GM18867 (cell line): ENCODE data around the gene NAA15.
A peak's percentile ranks its signal among the peaks of the same experiment; 100 is the strongest.
"Not testable (repeated sequence)": the region's sequence is repeated elsewhere in the genome, so short reads cannot be mapped to it uniquely, and the experiment has no call there.

Experiments
- ATAC-seq: cut with Tn5 transposase; IDR thresholded peaks from one replicate; pipeline ENCODE4 v1.9.1; 2021; ENCODE audit warnings: mild to moderate bottlenecking, moderate library complexity; ENCODE audit not compliant: unreplicated experiment

Gene NAA15

GRCh38 chr4:139295942-139296299, 5.4 kb upstream of the NAA15 start:
- no peak for ATAC-seq

GRCh38 chr4:139297001-139297410, 4.3 kb upstream of the NAA15 start:
- ATAC-seq, result no peak

- ATAC-seq, result no peak
Observed at GRCh38 chr4:139299536-139299935, 1.8 kb upstream of the NAA15 start.

- ATAC-seq, result peak; percentile 5
Observed at GRCh38 chr4:139300431-139301112, 733 bp upstream of the NAA15 start.

GRCh38 chr4:139301821-139302611, 711 bp downstream of the NAA15 start, which contains the start of gene NDUFC1:
TSS of gene NDUFC1 (minus strand) at chr4:139302477. CDS start at chr4:139295798, 6,679 bp downstream.
- ATAC-seq, result peak; percentile 42

- no peak for ATAC-seq
Observed at GRCh38 chr4:139304920-139305319, 3.6 kb downstream of the NAA15 start.

GRCh38 chr4:139311909-139312308, 10.6 kb downstream of the NAA15 start:
- no peak for ATAC-seq

GRCh38 chr4:139312552-139313332, 11.4 kb downstream of the NAA15 start:
- ATAC-seq, result no peak

- not testable (repeated sequence) for ATAC-seq
Observed at GRCh38 chr4:139313414-139313813, 12.1 kb downstream of the NAA15 start.

- ATAC-seq, result no peak
Observed at GRCh38 chr4:139314047-139314800, 12.9 kb downstream of the NAA15 start.

GRCh38 chr4:139315221-139315675, 13.9 kb downstream of the NAA15 start:
- ATAC-seq, result peak; percentile 74

GRCh38 chr4:139316733-139317132, 15.4 kb downstream of the NAA15 start:
- ATAC-seq, result no peak

- no peak for ATAC-seq
Observed at GRCh38 chr4:139317635-139318034, 16.3 kb downstream of the NAA15 start.

GRCh38 chr4:139319571-139319970, 18.3 kb downstream of the NAA15 start:
- ATAC-seq, result no peak

GRCh38 chr4:139322070-139322469, 20.8 kb downstream of the NAA15 start:
- not testable (repeated sequence) for ATAC-seq

- not testable (repeated sequence) for ATAC-seq
Observed at GRCh38 chr4:139322541-139322940, 21.2 kb downstream of the NAA15 start.

- ATAC-seq, result no peak
Observed at GRCh38 chr4:139324620-139325019, 23.3 kb downstream of the NAA15 start.

- ATAC-seq, result no peak
Observed at GRCh38 chr4:139329665-139330200, 28.4 kb downstream of the NAA15 start.

GRCh38 chr4:139330283-139330682, 29.0 kb downstream of the NAA15 start:
- ATAC-seq, result no peak

- peak; percentile 52 for ATAC-seq
Observed at GRCh38 chr4:139331185-139331584, 29.9 kb downstream of the NAA15 start.
